Raji (cell line): ENCODE measurements around the gene TMCC1.

Experiments used
- POLR2A ChIP-seq: IDR thresholded peaks from 2 replicates; pipeline ENCODE4 v1.6.1; 2011; ENCODE audit warnings: low read depth, low read length, control low read depth; ENCODE audit not compliant: insufficient read depth

TMCC1 gene

GRCh38 chr3:129610276-129610675 lies 283.2 kb downstream of the TMCC1 start:
- no peak for TF ChIP-seq POLR2A

GRCh38 chr3:129609591-129610182 lies 283.8 kb downstream of the TMCC1 start:
- no peak for TF ChIP-seq POLR2A

DNA sequence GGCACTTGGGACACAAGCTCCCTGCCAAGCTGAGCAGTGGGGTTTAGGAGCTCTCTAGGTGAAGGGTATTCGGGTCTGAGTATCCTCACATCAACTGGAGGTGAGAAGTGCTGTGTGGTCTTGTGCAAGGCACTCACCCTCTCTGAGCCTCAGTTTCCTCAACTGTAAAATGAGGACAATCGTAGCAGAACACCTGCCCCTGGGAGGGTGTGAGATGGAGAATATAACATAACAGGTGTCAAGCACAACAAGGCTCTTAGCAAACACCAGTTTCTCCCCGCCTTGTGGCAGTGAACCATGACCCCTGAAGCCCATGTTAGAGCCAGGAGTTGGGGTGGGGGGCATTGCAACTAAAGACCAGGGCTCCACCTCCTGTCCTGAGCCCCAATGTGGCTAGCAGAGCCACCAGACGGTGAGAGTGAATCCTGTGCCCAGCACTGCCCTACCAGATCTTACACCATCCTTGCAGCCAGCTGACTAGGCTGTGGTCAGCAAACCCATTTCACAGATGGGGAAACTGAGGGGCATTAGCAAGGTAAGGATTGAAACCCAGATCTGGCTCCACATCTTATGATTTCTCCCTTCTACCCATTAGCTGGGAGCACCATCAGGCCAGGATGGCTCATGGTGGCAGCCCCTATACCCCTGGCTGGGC lies 284.4 kb downstream of the TMCC1 start:
- no peak for TF ChIP-seq POLR2A

DNA sequence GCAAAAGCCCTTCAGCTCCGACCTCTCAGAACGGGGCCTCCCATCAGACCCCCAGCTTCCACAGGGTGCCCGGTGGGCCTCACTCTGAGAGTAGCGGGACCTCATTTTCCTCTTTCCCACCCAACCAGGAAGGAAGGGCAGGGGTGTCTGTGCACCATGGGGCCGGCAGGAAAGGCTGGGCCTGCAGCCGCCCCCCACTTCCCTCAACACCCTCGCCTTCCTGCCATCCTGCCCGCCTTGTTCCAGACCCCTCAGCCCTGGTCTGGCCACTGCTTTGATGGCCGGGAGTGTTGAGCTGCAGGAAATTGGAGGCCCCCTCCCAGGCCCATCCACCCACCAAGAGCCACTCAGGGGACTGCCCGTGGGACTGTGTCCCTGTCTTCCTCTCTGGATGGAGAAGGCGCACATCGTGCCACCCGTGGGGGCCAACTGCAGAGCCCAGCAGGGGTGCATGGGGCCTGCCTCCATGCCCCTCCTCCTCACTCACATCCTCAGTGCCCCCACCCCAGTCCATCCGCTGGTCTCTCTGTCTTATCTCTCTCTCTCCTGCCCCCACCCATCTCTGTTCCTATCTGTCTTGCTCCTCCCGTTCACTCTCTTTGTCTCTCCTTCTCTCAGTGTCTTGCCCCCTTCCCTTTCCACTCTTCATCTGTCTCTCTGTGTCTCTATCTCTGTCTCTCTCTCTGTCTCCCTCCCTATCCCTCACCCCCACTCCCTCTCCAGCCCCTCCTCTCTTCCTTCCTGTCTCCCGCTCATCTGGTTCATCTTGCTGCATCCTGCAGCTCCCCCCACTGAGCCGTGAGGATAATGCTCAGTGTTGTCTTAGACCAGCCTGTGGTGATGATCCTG lies 285.2 kb downstream of the TMCC1 start:
- TF ChIP-seq POLR2A = no peak

GRCh38 chr3:129607391-129608068 lies 286.0 kb downstream of the TMCC1 start:
- no peak for TF ChIP-seq POLR2A

DNA sequence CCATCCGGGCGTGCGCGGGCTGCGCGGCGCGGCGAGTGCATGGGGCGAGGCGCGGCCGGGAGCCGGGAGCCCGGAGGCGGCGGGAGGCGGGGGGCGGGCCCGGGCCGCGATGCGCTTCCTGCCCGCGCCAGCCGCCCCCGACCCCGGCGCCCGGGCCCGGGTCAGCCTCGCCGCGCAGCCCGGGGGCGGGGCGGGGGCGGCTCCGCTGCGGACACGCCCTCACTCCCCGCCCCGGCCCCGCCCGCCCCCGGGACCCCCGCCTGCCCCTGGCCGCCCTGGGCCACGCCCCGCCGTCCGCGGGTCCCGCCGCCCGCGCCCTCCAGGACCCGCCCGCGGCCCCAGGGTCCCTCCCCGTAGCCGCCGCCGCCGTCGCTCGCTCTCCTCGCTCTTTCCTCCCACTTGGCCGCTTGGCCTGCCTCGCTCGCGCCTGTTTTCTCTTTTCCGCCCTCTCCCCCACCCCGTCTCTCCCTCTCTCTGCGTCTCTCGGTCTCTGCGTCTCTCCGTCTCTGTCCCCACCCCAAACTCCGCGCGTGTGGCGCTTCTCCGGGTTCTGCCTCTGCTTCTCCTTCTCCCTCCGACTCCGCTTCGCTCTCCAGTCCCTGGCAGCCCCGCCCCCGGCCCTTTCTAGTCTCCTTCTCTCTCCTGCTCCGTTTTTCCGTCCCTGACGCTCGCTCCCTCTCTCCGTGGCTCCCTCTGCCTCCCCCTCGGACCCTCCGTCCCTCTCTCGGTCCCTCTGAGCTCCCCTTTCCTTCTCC lies 286.7 kb downstream of the TMCC1 start, which contains the start of gene PLXND1:
TSS of gene PLXND1 (minus strand) at position 41 of the 755 bp plus-strand sequence. CDS start at position 4, 37 bp downstream.
- TF ChIP-seq POLR2A = no peak

- no peak for TF ChIP-seq POLR2A
These were observed 287.4 kb downstream of the TMCC1 start for GRCh38 chr3:129605922-129606635.

DNA sequence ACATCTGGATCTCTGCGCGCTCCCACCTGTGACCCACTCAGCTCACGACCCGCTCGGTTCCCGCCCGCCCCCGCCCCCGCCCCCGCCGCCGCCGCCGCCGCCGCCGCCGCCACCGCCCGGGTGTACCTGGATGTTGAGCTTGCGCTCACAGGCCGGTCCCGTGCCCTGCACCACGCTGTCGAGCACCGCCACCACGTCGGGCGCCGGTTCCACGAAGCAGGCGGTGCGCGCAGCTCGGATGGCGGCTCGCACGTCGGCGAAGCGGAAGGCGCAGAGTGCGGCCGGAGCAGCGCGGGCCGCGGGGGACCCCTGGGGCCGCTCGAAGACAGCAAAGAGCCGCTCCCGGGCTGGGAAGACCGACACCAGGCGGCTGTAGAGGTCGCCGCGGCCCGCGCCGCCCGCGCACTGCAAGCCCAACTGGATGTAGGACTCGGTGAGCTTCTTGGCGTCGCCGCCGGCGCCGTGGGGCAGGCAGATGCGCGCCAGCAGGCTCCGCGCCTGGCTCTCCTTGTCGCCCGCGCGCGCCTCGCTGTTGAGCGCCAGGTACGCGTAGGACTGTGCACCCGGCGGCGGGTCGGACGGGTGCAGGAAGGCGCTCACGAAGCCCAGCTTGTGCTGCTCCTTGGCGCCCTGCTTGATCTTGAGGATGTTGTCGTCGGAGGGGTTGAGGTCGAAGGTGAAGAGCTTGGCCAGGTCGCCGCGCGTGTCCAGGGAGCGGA lies 288.1 kb downstream of the TMCC1 start:
- TF ChIP-seq POLR2A = no peak

GRCh38 chr3:129604767-129605166 lies 288.7 kb downstream of the TMCC1 start:
- no peak for TF ChIP-seq POLR2A

DNA sequence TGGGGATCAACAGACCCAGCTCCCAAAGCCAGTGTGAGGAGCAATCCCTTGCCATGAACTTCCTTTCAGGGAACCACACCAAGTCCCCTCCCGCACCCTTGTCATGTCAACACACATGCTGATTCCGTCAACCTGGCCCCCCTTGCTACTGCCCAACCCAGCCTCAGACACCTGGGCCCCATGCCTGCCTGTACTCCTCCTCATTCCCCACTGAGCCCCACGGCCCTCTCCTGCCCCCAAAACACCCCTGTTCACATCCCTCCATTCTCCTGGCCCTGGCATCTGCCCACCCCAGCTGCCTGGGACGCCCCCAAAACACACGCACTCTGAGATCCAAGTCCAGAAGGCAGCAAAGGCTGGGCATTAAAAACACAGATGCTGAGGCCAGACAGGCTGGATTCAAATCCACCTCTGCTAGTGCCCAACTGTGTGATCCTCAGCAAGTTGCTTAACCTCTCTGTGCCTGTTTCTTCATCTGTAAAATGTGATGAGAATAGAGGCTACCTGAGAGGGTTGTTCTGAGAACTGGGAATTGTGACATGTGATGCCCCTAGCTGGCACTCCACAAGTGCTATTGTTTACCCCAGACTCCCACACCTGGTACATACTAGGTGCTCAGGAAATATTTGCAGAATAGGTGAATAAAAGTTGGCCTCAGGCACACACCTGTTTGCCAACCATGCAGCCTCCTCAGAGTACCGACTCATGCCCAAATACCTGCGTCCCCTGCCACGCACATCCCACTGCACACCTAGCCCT lies 289.3 kb downstream of the TMCC1 start:
- TF ChIP-seq POLR2A = no peak

DNA sequence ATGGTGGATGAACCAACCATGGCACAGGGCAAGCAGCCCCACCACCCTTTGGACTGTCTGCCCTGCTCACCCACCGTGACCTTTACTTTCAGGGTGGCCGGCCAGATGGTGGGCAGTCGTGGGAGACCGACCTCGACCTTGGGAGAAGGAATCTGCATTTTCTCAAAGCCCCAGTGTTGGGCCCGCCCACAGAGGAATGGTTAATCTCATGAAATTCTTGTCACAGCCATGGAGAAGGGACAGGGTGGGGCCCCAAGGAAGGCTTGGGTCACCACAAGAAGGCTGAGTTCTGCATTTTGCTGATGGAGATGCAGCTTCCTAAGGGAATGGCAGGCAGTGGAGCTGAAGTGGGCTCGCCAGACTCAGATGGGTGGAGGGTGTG lies 290.0 kb downstream of the TMCC1 start:
- TF ChIP-seq POLR2A = no peak

DNA sequence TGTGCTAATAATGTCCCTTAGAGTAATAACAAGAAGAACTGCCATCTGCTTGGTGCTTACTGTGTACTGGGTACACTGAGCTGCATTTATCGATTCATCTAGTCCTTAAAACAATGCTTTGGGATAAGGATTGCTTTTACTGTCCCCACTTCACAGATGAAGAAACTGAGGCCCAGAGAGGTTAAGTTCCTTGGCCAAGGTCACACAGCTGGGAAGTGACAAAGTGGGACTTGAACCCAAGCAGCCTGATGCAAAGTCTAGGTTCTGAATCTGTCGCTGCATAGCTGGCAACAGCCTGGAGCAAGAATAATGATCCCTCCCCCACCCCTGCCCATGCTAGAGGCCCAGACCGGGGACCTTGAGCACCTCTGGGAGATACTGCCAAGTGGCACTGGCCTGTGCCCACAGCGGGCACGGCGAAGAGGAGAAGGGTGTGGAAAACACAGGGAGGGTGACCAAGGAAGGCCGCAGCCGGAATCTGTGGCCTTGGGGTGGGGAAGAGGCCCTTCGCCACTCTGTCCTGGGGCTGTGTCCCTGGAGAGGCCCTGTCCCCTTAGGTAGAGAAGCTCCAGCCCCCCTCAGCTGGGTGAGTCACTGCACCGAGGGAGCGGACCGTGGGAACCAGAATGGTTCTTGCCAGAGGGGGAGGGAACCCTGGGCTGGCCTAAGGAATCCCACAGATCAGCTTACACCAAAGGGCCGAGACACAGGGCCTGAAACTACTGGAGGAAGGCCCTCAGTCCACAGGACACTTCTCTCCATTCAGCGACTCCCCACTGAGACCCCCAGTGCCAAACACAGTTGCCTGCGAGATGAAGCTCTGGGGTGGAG lies 290.6 kb downstream of the TMCC1 start:
- TF ChIP-seq POLR2A = no peak
